Measurements from ENCODE around the gene CCR7. TPM values are rescaled to one million over a fixed set of nuclear protein-coding genes. Genes with fewer than 3 reads are reported as not detected.
A peak's percentile ranks its signal among the peaks of the same experiment; 100 is the strongest.

CCR7 gene
- total and polyA plus RNA-seq, 2 of the 8 experiments (the other 6 are each of a cell fraction or from before 2014, with no cell fraction given): 0.12 to 0.17 TPM

DNA sequence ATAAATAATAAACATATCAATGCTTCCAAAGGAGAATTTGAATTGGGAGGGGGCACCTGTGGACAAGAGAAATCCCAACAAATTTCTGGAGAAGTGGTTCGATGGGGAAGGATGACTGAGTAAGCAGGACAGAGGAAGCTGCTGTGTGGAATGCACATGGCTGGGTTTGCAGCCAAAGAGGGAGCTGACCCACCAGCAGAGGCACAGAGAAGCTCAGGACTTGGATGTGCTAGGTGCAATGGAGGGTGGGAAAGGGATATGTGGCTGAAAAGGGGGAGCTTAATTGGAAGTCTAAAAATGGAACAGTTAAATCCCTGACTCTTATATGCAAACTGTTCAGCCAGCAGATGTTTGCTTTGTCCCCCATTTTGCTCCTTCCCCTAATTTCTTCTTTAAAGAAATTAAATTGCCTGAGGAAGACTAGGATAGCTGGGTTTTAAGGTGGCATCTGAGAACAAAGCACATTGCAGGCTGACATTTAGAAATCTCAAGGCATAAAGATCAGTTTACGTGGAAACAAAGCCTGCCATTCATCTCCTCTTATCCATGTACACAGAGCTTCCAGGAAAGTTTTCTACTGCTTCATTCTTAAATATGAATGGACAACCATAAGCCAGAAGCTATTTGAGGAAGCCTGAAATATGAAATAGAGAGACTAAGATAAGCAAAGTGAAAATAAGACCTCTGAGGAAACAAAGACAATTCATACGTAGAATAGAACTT lies 40.9 kb downstream of the CCR7 start:
- ChIA-PET POLR2A (ENCODE audit: partially characterized antibody) (no interaction called here), CTCF (ENCODE audit: partially characterized antibody) (interaction anchor here (0.9 to 19.4 kb wide), 5 partner anchors 9 to 114 kb away, joined by 3 to 435 read pairs (median 3); partner anchors contain the start of genes IGFBP4 and TOP2A)
- Histone ChIP-seq H3K79me2 (ENCODE audit: control insufficient read depth in 1 of 2, insufficient read depth in 2 of 2, low read length in 2 of 2) (no peaks in the 10 kb centered on the region), H3K4me2 (ENCODE audit: insufficient read depth in 1 of 2, low read depth in 2 of 2, low read length in 2 of 2) (no peak overlapping the region), H3K23ac (ENCODE audit: insufficient read length) (no peak overlapping the region), H3K4me1 (replicated peaks in 1 of 4; ENCODE audit: control insufficient read depth in 3 of 4, insufficient read depth in 4 of 4, low read length in 3 of 4) (peaks cover 0 to 6% (median 0%) of the 10 kb centered on the region in 4 experiments; a peak in 2 of 7 replicates), H4K8ac (ENCODE audit: extremely low read depth, insufficient read depth, low read length) (no peak overlapping the region), H3K4ac (replicated peaks; ENCODE audit: insufficient read length, low read depth, low read length) (no peak overlapping the region), H3K9ac (replicated peaks in 1 of 4; ENCODE audit: extremely low read depth in 1 of 4, low read depth in 3 of 4, low read length in 3 of 4) (no peak overlapping the region), H2AK5ac (ENCODE audit: low read depth, low read length) (no peak overlapping the region), H3K18ac (ENCODE audit: extremely low read depth, low read length) (no peak overlapping the region), H2BK15ac (ENCODE audit: low read length) (no peak overlapping the region), H3K23me2 (ENCODE audit: low read depth, low read length) (no peaks in the 10 kb centered on the region; the same call in 1 of the 2 replicates), H2BK12ac (ENCODE audit: low read depth, low read length) (no peak overlapping the region), H2AFZ (ENCODE audit: low read length) (no peak overlapping the region), H2BK20ac (ENCODE audit: low read length) (0 out of 2 replicates have a peak overlapping the region, but pooled peaks have one; percentile 22), H3K4me3 (ENCODE audit: extremely low read depth in 1 of 4, insufficient read depth in 2 of 4, low read depth in 3 of 4, low read length in 4 of 4) (no peak overlapping the region), H3K14ac (ENCODE audit: insufficient read length) (no peak overlapping the region), H4K5ac (ENCODE audit: insufficient read length, low read depth, low read length) (no peak overlapping the region), H3K36me3 (ENCODE audit: control insufficient read depth in 2 of 4, insufficient read depth in 4 of 4, low read length in 3 of 4) (no peaks in the 10 kb centered on the region), H3K27ac (ENCODE audit: low read depth, low read length) (no peak overlapping the region), H3K79me1 (ENCODE audit: low read depth, low read length) (no peaks in the 10 kb centered on the region), H4K91ac (replicated peaks; ENCODE audit: insufficient read length, low read length) (no peak overlapping the region), H2BK120ac (replicated peaks; ENCODE audit: low read depth, low read length) (no peak overlapping the region), H4K20me1 (replicated peaks in 1 of 2; ENCODE audit: control insufficient read depth in 1 of 2, insufficient read depth in 2 of 2, low read length in 2 of 2) (no peaks in the 10 kb centered on the region), H3K56ac (replicated peaks; ENCODE audit: insufficient read length, low read depth, low read length) (no peak overlapping the region), H2BK5ac (ENCODE audit: low read depth, low read length) (no peak overlapping the region), H3K9me3 (ENCODE audit: insufficient read depth in 2 of 2, low read depth in 1 of 2, low read length in 1 of 2) (peaks cover 0 to 5% of the 10 kb centered on the region in 2 experiments; a peak in 1 of 4 replicates), H3K27me3 (replicated peaks in 1 of 4; ENCODE audit: control insufficient read depth in 3 of 4, extremely low read depth in 1 of 4, insufficient read depth in 3 of 4, low read length in 3 of 4) (no peaks in the 10 kb centered on the region)
- FAIRE-seq (no peak), DNase-seq (ENCODE audit: low read depth in 1 of 2, low spot score in 2 of 2) (no peak)
- TF ChIP-seq HDAC6 (IDR thresholded peaks at IDR 0.05; ENCODE audit: low read depth, low read length): no peak
- TF ChIP-seq, protein P1, sequence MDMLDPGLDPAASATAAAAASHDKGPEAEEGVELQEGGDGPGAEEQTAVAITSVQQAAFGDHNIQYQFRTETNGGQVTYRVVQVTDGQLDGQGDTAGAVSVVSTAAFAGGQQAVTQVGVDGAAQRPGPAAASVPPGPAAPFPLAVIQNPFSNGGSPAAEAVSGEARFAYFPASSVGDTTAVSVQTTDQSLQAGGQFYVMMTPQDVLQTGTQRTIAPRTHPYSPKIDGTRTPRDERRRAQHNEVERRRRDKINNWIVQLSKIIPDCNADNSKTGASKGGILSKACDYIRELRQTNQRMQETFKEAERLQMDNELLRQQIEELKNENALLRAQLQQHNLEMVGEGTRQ (IDR thresholded peaks at IDR 0.05; ENCODE audit: low read length): no peak
- TF ChIP-seq RFX5 (IDR thresholded peaks at IDR 0.05; ENCODE audit: borderline replicate concordance, low read depth, low read length): no peak
- TF ChIP-seq MAFK (IDR thresholded peaks at IDR 0.05; ENCODE audit: low read depth, low read length): no peak
- TF ChIP-seq CTBP2 (IDR thresholded peaks at IDR 0.05; ENCODE audit: borderline replicate concordance, insufficient read depth, insufficient read length, low read length): no peak
- TF ChIP-seq FOSL1 (IDR thresholded peaks at IDR 0.05; ENCODE audit: insufficient read depth, low read depth, low read length): no peak
- no peak for TF ChIP-seq CBX8 (IDR thresholded peaks at IDR 0.05; ENCODE audit: borderline replicate concordance, low read depth, low read length)
- WGBS, 2 experiments (ENCODE audit: extremely low coverage in 1 of 2, insufficient coverage in 1 of 2, insufficient read length in 1 of 2, insufficient replicate concordance in 2 of 2, low coverage in 1 of 2, low lambda C conversion rate in 2 of 2, missing lambda C conversion rate in 1 of 2): 84% methylated on average over 3 of the region's 3 CpGs; no CpG with 5 or more reads in 1 of the 2 experiments
